Activated naive CD4-positive, alpha-beta T cell treated with Interleukin-2 at 50 U/mL for 16 hours (primary cell): ENCODE data around the gene FOSL2.

Experiments
- DNase-seq: peaks from one replicate; pipeline ENCODE4 v3.0.0-alpha.2; 2020

The FOSL2 gene

GRCh38 chr2:28435241-28435640 is 42.6 kb downstream of the FOSL2 start:
- DNase-seq = no peak

GRCh38 chr2:28435814-28436351 is 43.2 kb downstream of the FOSL2 start:
- no peak for DNase-seq

- DNase-seq = no peak
Observed at GRCh38 chr2:28436525-28437051, 43.9 kb downstream of the FOSL2 start.

- no peak for DNase-seq
Observed at GRCh38 chr2:28437149-28437835, 44.6 kb downstream of the FOSL2 start.

- DNase-seq = no peak
Observed at GRCh38 chr2:28437918-28438317, 45.3 kb downstream of the FOSL2 start.

- DNase-seq = no peak
Observed at GRCh38 chr2:28438532-28439063, 45.9 kb downstream of the FOSL2 start.

GRCh38 chr2:28439127-28439526 is 46.5 kb downstream of the FOSL2 start:
- DNase-seq = no peak

GRCh38 chr2:28439763-28440162 is 47.1 kb downstream of the FOSL2 start:
- no peak for DNase-seq

GRCh38 chr2:28442328-28442727 is 49.7 kb downstream of the FOSL2 start:
- DNase-seq = no peak

- DNase-seq = no peak
Observed at GRCh38 chr2:28444956-28445355, 52.3 kb downstream of the FOSL2 start.

- DNase-seq = peak; percentile 65
Observed at GRCh38 chr2:28445448-28446258, 53.0 kb downstream of the FOSL2 start.

GRCh38 chr2:28446531-28446930 is 53.9 kb downstream of the FOSL2 start:
- no peak for DNase-seq

GRCh38 chr2:28447086-28447485 is 54.4 kb downstream of the FOSL2 start:
- no peak for DNase-seq

GRCh38 chr2:28447943-28448792 is 55.5 kb downstream of the FOSL2 start:
- no peak for DNase-seq

GRCh38 chr2:28448793-28449100 is 56.1 kb downstream of the FOSL2 start:
- DNase-seq = no peak

- no peak for DNase-seq
Observed at GRCh38 chr2:28449126-28449487, 56.4 kb downstream of the FOSL2 start.

- DNase-seq = peak; percentile 88
Observed at GRCh38 chr2:28449488-28450395, 57.1 kb downstream of the FOSL2 start.

GRCh38 chr2:28450901-28451565 is 58.4 kb downstream of the FOSL2 start:
- no peak for DNase-seq

GRCh38 chr2:28451793-28452533 is 59.3 kb downstream of the FOSL2 start:
- DNase-seq = no peak

GRCh38 chr2:28452534-28453081 is 60.0 kb downstream of the FOSL2 start:
- peak; percentile 82 for DNase-seq
